HepG2 (cell line): ENCODE data around the gene MRPL9. TPM values are rescaled to one million over a fixed set of nuclear protein-coding genes. Genes with fewer than 3 reads are reported as not detected.
A peak's percentile ranks its signal among the peaks of the same experiment; 100 is the strongest.

Experiments used
- ATAC-seq: fragments of 200-7000 bp; cut with Tn5 transposase; 3 replicates; pipeline ENCODE4 v1.9.1; 2020; ENCODE audit warnings: mild to moderate bottlenecking, moderate library complexity
- BruUV-seq: library from RNA; stranded (reverse); fragments of 400-500 nt; replicated peaks from 2 replicates; lab custom pipeline; 2021; lab: Mats Ljungman, UMichigan
- CTCF ChIA-PET: fragments of 300-600 bp; formaldehyde crosslinking; extraction: SDS; loops from one replicate; lab custom pipeline; 2021; ENCODE audit warnings: low total read pairs, inconsistent platforms, low intra/inter-chr PET ratio; lab: Yijun Ruan, JAX
- POLR2A ChIA-PET: fragments of 350-600 bp; sonication (Branson Sonifier 250); formaldehyde crosslinking; loops from one replicate; lab custom pipeline; 2020; ENCODE audit warnings: antibody characterized with exemption, inconsistent platforms; lab: Yijun Ruan, JAX
- DNase-seq: peaks from one replicate; pipeline ENCODE4 v3.0.0-alpha.2; 2015; ENCODE audit warnings: low spot score
- FAIRE-seq: peaks from 3 replicates; lab custom pipeline; 2011; peaks lifted over from hg19 to GRCh38; lab: Jason Lieb, UNC
- H2AFZ ChIP-seq: one replicate; pipeline ENCODE4 v1.6.1; 2011; ENCODE audit warnings: low read length, inconsistent platforms
- H3K27ac ChIP-seq: fragments of 300-600 bp; 3 replicates; pipeline ENCODE4 v1.8.0; 2011; ENCODE audit warnings: mixed run types, mild to moderate bottlenecking, mixed read lengths, low read length, inconsistent platforms; ENCODE audit not compliant: insufficient read depth; ENCODE audit errors: extremely low read length
- H3K27me3 ChIP-seq, 2 experiments: fragments of 200-600 bp in 1 of 2; 2 replicates in 1 of 2; 3 replicates in 1 of 2; pipeline versions ENCODE4 v1.6.0 to v1.8.0; 2011; ENCODE audit warnings: low read length in 2 of 2, mild to moderate bottlenecking in 2 of 2, moderate library complexity in 2 of 2, inconsistent platforms in 1 of 2; ENCODE audit not compliant: insufficient read depth in 2 of 2, control insufficient read depth in 1 of 2
- H3K36me3 ChIP-seq, 2 experiments: fragments of 200-600 bp in 1 of 2; replicated peaks in 1 of 2; 2 replicates in 1 of 2; 3 replicates in 1 of 2; pipeline versions ENCODE4 v1.5.1 to v1.8.0; 2011; ENCODE audit warnings: low read length in 2 of 2, inconsistent platforms in 1 of 2; ENCODE audit not compliant: insufficient read depth in 2 of 2, control insufficient read depth in 1 of 2
- H3K4me1 ChIP-seq: 2 replicates; pipeline ENCODE4 v1.5.1; 2012; ENCODE audit warnings: low read length, inconsistent platforms; ENCODE audit not compliant: insufficient read depth
- H3K4me2 ChIP-seq: 2 replicates; pipeline ENCODE4 v1.6.0; 2011; ENCODE audit warnings: low read depth, low read length, inconsistent platforms
- H3K4me3 ChIP-seq, 3 experiments: fragments of 200-600 bp in 1 of 3; sonication (generic), shearing (Covaris generic) in 1 of 3; replicated peaks in 1 of 3; 2 replicates each; pipeline ENCODE4 v1.5.1; 2011 to 2016; ENCODE audit warnings: low read length in 3 of 3, inconsistent platforms in 2 of 3, low read depth in 2 of 3, mild to moderate bottlenecking in 2 of 3, control low read depth in 1 of 3, mixed read lengths in 1 of 3; ENCODE audit not compliant: insufficient read depth in 1 of 3
- H3K79me2 ChIP-seq: one replicate; pipeline ENCODE4 v1.6.1; 2011; ENCODE audit warnings: low read length, inconsistent platforms; ENCODE audit not compliant: insufficient read depth
- H3K9ac ChIP-seq: 2 replicates; pipeline ENCODE4 v1.6.0; 2011; ENCODE audit warnings: mild to moderate bottlenecking, low read depth, low read length, inconsistent platforms; ENCODE audit not compliant: insufficient read depth
- H3K9me3 ChIP-seq: 2 replicates; pipeline ENCODE4 v1.5.1; 2012; ENCODE audit warnings: mild to moderate bottlenecking, low read length
- H4K20me1 ChIP-seq: 2 replicates; pipeline ENCODE4 v1.6.0; 2011; ENCODE audit warnings: inconsistent platforms, mild to moderate bottlenecking, low read length, moderate library complexity; ENCODE audit not compliant: insufficient read depth
- CEBPB ChIP-seq: IDR thresholded peaks from 2 replicates; pipeline ENCODE4 v1.6.1; 2011; ENCODE audit warnings: low read depth, low read length, improper control_type of control experiment, borderline replicate concordance
- CENPBD1 ChIP-seq: sonication (generic); formaldehyde crosslinking; IDR thresholded peaks from 2 replicates; pipeline ENCODE4 v1.8.0; 2022; ENCODE audit warnings: missing genetic modification reagents, low read depth, mild to moderate bottlenecking, borderline replicate concordance
- HOXA9 ChIP-seq: sonication (generic); formaldehyde crosslinking; IDR thresholded peaks from 2 replicates; pipeline ENCODE4 v1.8.1; 2022; ENCODE audit warnings: missing genetic modification reagents, mild to moderate bottlenecking, moderate library complexity, borderline replicate concordance
- PBX2 ChIP-seq: IDR thresholded peaks from 2 replicates; pipeline ENCODE4 v1.6.1; 2016; ENCODE audit warnings: control low read depth
- PLRG1 ChIP-seq: fragments of 450-650 bp; conservative IDR thresholded peaks from 2 replicates; pipeline ENCODE4 v1.6.1; 2016
- SP5 ChIP-seq: IDR thresholded peaks from 2 replicates; pipeline ENCODE4 v1.6.1; 2016; ENCODE audit warnings: low read depth, borderline replicate concordance
- STAT5B ChIP-seq: sonication (generic); formaldehyde crosslinking; IDR thresholded peaks from 2 replicates; pipeline ENCODE4 v1.4.0; 2020; ENCODE audit warnings: missing genetic modification reagents
- ZNF121 ChIP-seq: sonication (generic); formaldehyde crosslinking; IDR thresholded peaks from 2 replicates; pipeline ENCODE4 v1.5.0; 2020; ENCODE audit warnings: mild to moderate bottlenecking, missing genetic modification reagents
- ZNF17 ChIP-seq: sonication (generic); formaldehyde crosslinking; IDR thresholded peaks from 2 replicates; pipeline ENCODE4 v1.5.0; 2020; ENCODE audit warnings: mild to moderate bottlenecking, missing genetic modification reagents
- ZNF337 ChIP-seq: sonication (generic); formaldehyde crosslinking; IDR thresholded peaks from 2 replicates; pipeline ENCODE4 v1.5.1; 2020; ENCODE audit warnings: missing genetic modification reagents, low read depth, mild to moderate bottlenecking, borderline replicate concordance
- ZNF703 ChIP-seq: sonication (generic); formaldehyde crosslinking; IDR thresholded peaks from 2 replicates; pipeline ENCODE4 v1.5.1; 2020; ENCODE audit warnings: missing genetic modification reagents, mild to moderate bottlenecking, moderate library complexity, borderline replicate concordance
- ZNF776 ChIP-seq: sonication (generic); formaldehyde crosslinking; IDR thresholded peaks from 2 replicates; pipeline ENCODE4 v1.4.0; 2020; ENCODE audit warnings: mild to moderate bottlenecking, missing genetic modification reagents
- WGBS: methylation state at CpG from one replicate; pipeline ENCODE4 v1.1.6; 2017; ENCODE audit warnings: low lambda C conversion rate; 5-methylcytosine and 5-hydroxymethylcytosine counted together
- in situ Hi-C: cut with HindIII; loops from 2 replicates; pipeline ENCODE4 v1.10.0; 2017; ENCODE audit warnings: low pct_unique_long_range_greater_than_20kb; ENCODE audit not compliant: extremely low pct_ligation_motif_present
- intact Hi-C: fragments of 100-400 bp; cut with micrococcal nuclease; formaldehyde crosslinking; loops from one replicate; pipeline ENCODE4 v1.10.0; 2022; ENCODE audit not compliant: unreplicated experiment
- polyA plus RNA-seq, 8 experiments: library from polyadenylated mRNA; depleted of rRNA in 3 of 8; stranded (reverse) in 7 of 8; unstranded in 1 of 8; fragments of >200 nt; fragmentation: Illumina TruSeq in 4 of 8; extraction: Trizol in 4 of 8; gene quantifications; 2 replicates each; pipeline versions ENCODE4 v1.2.1 to v1.2.3, GENCODE V29; 2011 to 2016; ENCODE audit warnings: low read depth in 4 of 8, missing spikeins in 1 of 8, mixed read lengths in 1 of 8; ENCODE audit not compliant: insufficient read depth in 1 of 8
- total RNA-seq, 5 experiments: library from RNA; depleted of rRNA; stranded (reverse); fragments of >200 nt; fragmentation: Illumina TruSeq; extraction: Trizol; gene quantifications; 2 replicates each; pipeline ENCODE4 v1.2.3, GENCODE V29; 2016; ENCODE audit warnings: low read depth in 1 of 5

MRPL9 gene
- total and polyA plus RNA-seq, 2 of the 13 experiments (the other 11 are each of a cell fraction or from before 2014, with no cell fraction given) = 72.1 to 107 TPM

GRCh38 chr1:151809985-151810556 lies 46.8 kb upstream of the MRPL9 start (continued):
- TF ChIP-seq CENPBD1 (CRISPR knock-in tag) = no peak

GRCh38 chr1:151809290-151809984 lies 46.1 kb upstream of the MRPL9 start:
- TF ChIP-seq CEBPB (peak; percentile 76; the same call in 1 of the 2 replicates), ZNF17 (CRISPR knock-in tag) (no peak)
- TF ChIP-seq, all 625 proteins: peak for 1
- Histone ChIP-seq H4K20me1 (no peaks in the 10 kb centered on the region), H3K4me1 (peaks cover 11% of the 10 kb centered on the region; the same call in 1 of the 2 replicates), H3K27me3 (no peaks in the 10 kb centered on the region; a peak in 1 of 5 replicates), H3K4me3 (no peak overlapping the region), H2AFZ (no peak overlapping the region), H3K4me2 (no peak overlapping the region), H3K79me2 (no peaks in the 10 kb centered on the region), H3K27ac (no peak overlapping the region), H3K36me3 (no peaks in the 10 kb centered on the region), H3K9ac (no peak overlapping the region), H3K9me3 (no peaks in the 10 kb centered on the region)
- DNase-seq = no peak
- intact Hi-C loops = no loop called here
- 72% methylated on average over 8 of the region's 8 CpGs for WGBS
- FAIRE-seq = no peak
- ChIA-PET POLR2A (no interaction called here), CTCF (no interaction called here)
- in situ Hi-C loops = no loop called here
- no TSS peak for BruUV-seq
- no peak for ATAC-seq

- Histone ChIP-seq H3K79me2 (no peaks in the 10 kb centered on the region), H4K20me1 (no peaks in the 10 kb centered on the region), H3K4me3 (no peak overlapping the region), H3K27ac (no peak overlapping the region), H2AFZ (no peak overlapping the region), H3K9me3 (no peaks in the 10 kb centered on the region), H3K4me1 (peaks cover 11% of the 10 kb centered on the region; the same call in 1 of the 2 replicates), H3K9ac (no peak overlapping the region), H3K4me2 (no peak overlapping the region), H3K36me3 (no peaks in the 10 kb centered on the region), H3K27me3 (no peaks in the 10 kb centered on the region; a peak in 2 of 5 replicates)
- intact Hi-C loops = no loop called here
- DNase-seq = no peak
- ChIA-PET CTCF (no interaction called here), POLR2A (interaction anchor here (0.8 kb wide), 1 partner anchor 25 kb away, joined by 3 read pairs; no protein-coding TSS in a partner anchor)
- ATAC-seq = no peak
- no TSS peak for BruUV-seq
- in situ Hi-C loops = no loop called here
- 100% methylated on average over 1 of the region's 1 CpG for WGBS
- no peak for FAIRE-seq
- TF ChIP-seq ZNF703 (CRISPR knock-in tag) = no peak
- TF ChIP-seq SP5 (CRISPR knock-in tag) = no peak
- TF ChIP-seq STAT5B (CRISPR knock-in tag) = no peak
- TF ChIP-seq ZNF776 = no peak
- TF ChIP-seq PBX2 (CRISPR knock-in tag) = no peak
- TF ChIP-seq ZNF121 (CRISPR knock-in tag) = no peak
- TF ChIP-seq ZNF337 = no peak
- TF ChIP-seq PLRG1 = no peak
- TF ChIP-seq HOXA9 = no peak
Measured at GRCh38 chr1:151807766-151808165, 44.5 kb upstream of the MRPL9 start.
